ENCODE data around the gene POLG. TPM values are rescaled to one million over a fixed set of nuclear protein-coding genes. Genes with fewer than 3 reads are reported as not detected.

The POLG gene
- total RNA-seq, 1 experiment from 2014 or later = 84.1 TPM

GRCh38 chr15:89372069-89372935, 37.7 kb upstream of the POLG start:
- no peak for DNase-seq
- no peaks in the 10 kb centered on the region for H3K9me3 ChIP-seq
- H3K4me3 ChIP-seq = no peak overlapping the region
- H3K27me3 ChIP-seq = peaks cover 56% of the 10 kb centered on the region
- no peaks in the 10 kb centered on the region for H3K36me3 ChIP-seq

GRCh38 chr15:89371228-89372044, 36.8 kb upstream of the POLG start:
- no peaks in the 10 kb centered on the region for H3K9me3 ChIP-seq
- peaks cover 65% of the 10 kb centered on the region for H3K27me3 ChIP-seq
- no peaks in the 10 kb centered on the region for H3K36me3 ChIP-seq
- H3K4me3 ChIP-seq = no peak overlapping the region
- DNase-seq = no peak

- Histone ChIP-seq H3K36me3 (no peaks in the 10 kb centered on the region), H3K9me3 (no peaks in the 10 kb centered on the region), H3K4me3 (no peak overlapping the region), H3K27me3 (peaks cover 70% of the 10 kb centered on the region)
- DNase-seq = no peak
Measured at GRCh38 chr15:89370978-89371227, 36.3 kb upstream of the POLG start.

GRCh38 chr15:89370120-89370977, 35.7 kb upstream of the POLG start:
- Histone ChIP-seq H3K4me3 (no peak overlapping the region), H3K36me3 (no peaks in the 10 kb centered on the region), H3K9me3 (no peaks in the 10 kb centered on the region), H3K27me3 (peaks cover 73% of the 10 kb centered on the region)
- DNase-seq = no peak

- no peaks in the 10 kb centered on the region for H3K36me3 ChIP-seq
- peaks cover 71% of the 10 kb centered on the region for H3K27me3 ChIP-seq
- no peak overlapping the region for H3K4me3 ChIP-seq
- no peak for DNase-seq
- H3K9me3 ChIP-seq = no peaks in the 10 kb centered on the region
Measured at GRCh38 chr15:89369341-89369947, 34.8 kb upstream of the POLG start.

- DNase-seq = no peak
- Histone ChIP-seq H3K9me3 (no peaks in the 10 kb centered on the region), H3K4me3 (no peak overlapping the region), H3K36me3 (no peaks in the 10 kb centered on the region), H3K27me3 (peaks cover 70% of the 10 kb centered on the region)
Measured at GRCh38 chr15:89368566-89369223, 34.1 kb upstream of the POLG start.

GRCh38 chr15:89367485-89368451, 33.1 kb upstream of the POLG start:
- no peaks in the 10 kb centered on the region for H3K36me3 ChIP-seq
- DNase-seq = no peak
- peaks cover 78% of the 10 kb centered on the region for H3K27me3 ChIP-seq
- no peaks in the 10 kb centered on the region for H3K9me3 ChIP-seq
- no peak overlapping the region for H3K4me3 ChIP-seq

- Histone ChIP-seq H3K36me3 (no peaks in the 10 kb centered on the region), H3K9me3 (no peaks in the 10 kb centered on the region), H3K27me3 (peaks cover 80% of the 10 kb centered on the region), H3K4me3 (no peak overlapping the region)
- DNase-seq = no peak
Measured at GRCh38 chr15:89366656-89367393, 32.2 kb upstream of the POLG start.

- Histone ChIP-seq H3K9me3 (no peaks in the 10 kb centered on the region), H3K27me3 (peaks cover 84% of the 10 kb centered on the region), H3K36me3 (no peaks in the 10 kb centered on the region), H3K4me3 (no peak overlapping the region)
- DNase-seq = no peak
Measured at GRCh38 chr15:89365462-89366065, 30.9 kb upstream of the POLG start.

GRCh38 chr15:89364741-89365450, 30.3 kb upstream of the POLG start:
- peaks cover 84% of the 10 kb centered on the region for H3K27me3 ChIP-seq
- no peak overlapping the region for H3K4me3 ChIP-seq
- H3K9me3 ChIP-seq = no peaks in the 10 kb centered on the region
- no peaks in the 10 kb centered on the region for H3K36me3 ChIP-seq
- DNase-seq = no peak

GRCh38 chr15:89364341-89364740, 29.7 kb upstream of the POLG start:
- DNase-seq = no peak
- Histone ChIP-seq H3K9me3 (no peaks in the 10 kb centered on the region), H3K4me3 (no peak overlapping the region), H3K27me3 (peaks cover 86% of the 10 kb centered on the region), H3K36me3 (no peaks in the 10 kb centered on the region)

GRCh38 chr15:89363770-89364169, 29.1 kb upstream of the POLG start:
- Histone ChIP-seq H3K4me3 (no peak overlapping the region), H3K27me3 (peaks cover 82% of the 10 kb centered on the region), H3K9me3 (no peaks in the 10 kb centered on the region), H3K36me3 (no peaks in the 10 kb centered on the region)
- no peak for DNase-seq

GRCh38 chr15:89363133-89363532, 28.5 kb upstream of the POLG start:
- no peak for DNase-seq
- H3K4me3 ChIP-seq = no peak overlapping the region
- H3K27me3 ChIP-seq = peaks cover 81% of the 10 kb centered on the region
- H3K36me3 ChIP-seq = no peaks in the 10 kb centered on the region
- H3K9me3 ChIP-seq = no peaks in the 10 kb centered on the region

Measured in MG63 (cell line).